CD4-positive, alpha-beta T cell (primary cell): Measurements from ENCODE around the gene FAM210B. TPM values are rescaled to one million over a fixed set of nuclear protein-coding genes. Genes with fewer than 3 reads are reported as not detected.

Source experiments
- ATAC-seq: fragments of 200-7000 bp; cut with Tn5 transposase; one replicate; pipeline ENCODE4 v1.10.0; 2022; ENCODE audit warnings: mild to moderate bottlenecking; ENCODE audit not compliant: poor library complexity
- CTCF ChIA-PET: fragments of 350-600 bp; sonication (Branson Sonifier 250); formaldehyde crosslinking; loops from one replicate; lab custom pipeline; 2021; ENCODE audit warnings: antibody characterized with exemption, inconsistent platforms; lab: Charles Lee
- POLR2A ChIA-PET: fragments of 350-600 bp; sonication (Branson Sonifier 250); formaldehyde crosslinking; loops from one replicate; lab custom pipeline; 2021; ENCODE audit warnings: antibody characterized with exemption, inconsistent platforms; lab: Charles Lee
- DNase-seq, 14 experiments: peaks; one replicate each; pipeline ENCODE4 v3.0.0-alpha.2; 2013 to 2020; ENCODE audit warnings: mixed read lengths in 2 of 14
- H3K27ac ChIP-seq, 2 donors: one replicate each; pipeline versions ENCODE4 v1.5.1 to v1.7.0; 2013; ENCODE audit warnings: low read length in 2 of 2, low read depth in 1 of 2, mild to moderate bottlenecking in 1 of 2
- H3K27me3 ChIP-seq, 2 experiments: 1 replicate in 1 of 2; 2 replicates in 1 of 2; pipeline versions ENCODE4 v1.6.1 to v1.7.0; 2013; ENCODE audit warnings: low read length in 2 of 2, control low read depth in 1 of 2, mild to moderate bottlenecking in 1 of 2, moderate library complexity in 1 of 2; ENCODE audit not compliant: insufficient read depth in 2 of 2, control insufficient read depth in 1 of 2
- H3K36me3 ChIP-seq: one replicate; pipeline ENCODE4 v1.6.1; 2013; ENCODE audit warnings: low read length, control low read depth; ENCODE audit not compliant: insufficient read depth
- H3K4me1 ChIP-seq: one replicate; pipeline ENCODE4 v1.6.1; 2013; ENCODE audit warnings: low read length, control low read depth; ENCODE audit not compliant: insufficient read depth
- H3K4me3 ChIP-seq: one replicate; pipeline ENCODE4 v1.5.1; 2013; ENCODE audit warnings: mild to moderate bottlenecking, low read length, moderate library complexity
- H3K9me3 ChIP-seq, 2 experiments: 1 replicate in 1 of 2; 2 replicates in 1 of 2; pipeline versions ENCODE4 v1.6.1 to v1.7.0; 2013; ENCODE audit warnings: low read length in 2 of 2, mild to moderate bottlenecking in 2 of 2, control low read depth in 1 of 2, moderate library complexity in 1 of 2; ENCODE audit not compliant: control insufficient read depth in 1 of 2, insufficient read depth in 1 of 2
- H3K27ac Mint-ChIP-seq: one replicate; pipeline ENCODE4 v1.8.0; 2020; ENCODE audit warnings: mixed read lengths
- H3K27me3 Mint-ChIP-seq: one replicate; pipeline ENCODE4 v1.8.0; 2021; ENCODE audit warnings: mixed read lengths
- H3K36me3 Mint-ChIP-seq: one replicate; pipeline ENCODE4 v1.8.0; 2021; ENCODE audit warnings: low read depth, mixed read lengths
- H3K4me1 Mint-ChIP-seq: one replicate; pipeline ENCODE4 v1.8.0; 2021; ENCODE audit warnings: low read depth, mixed read lengths
- H3K4me3 Mint-ChIP-seq: one replicate; pipeline ENCODE4 v1.8.0; 2020; ENCODE audit warnings: mild to moderate bottlenecking, mixed read lengths
- H3K9me3 Mint-ChIP-seq: one replicate; pipeline ENCODE4 v1.8.0; 2020; ENCODE audit warnings: mixed read lengths
- CTCF ChIP-seq: fragments of 200-600 bp; IDR thresholded peaks from one replicate; pipeline ENCODE4 v1.8.0; 2022; ENCODE audit warnings: antibody characterized with exemption, mild to moderate bottlenecking
- intact Hi-C, 2 experiments: fragments of 100-400 bp; cut with DNase I in 1 of 2; cut with micrococcal nuclease in 1 of 2; formaldehyde crosslinking; loops; one replicate each; pipeline versions ENCODE4 v1.15.1 to v1.9.0; 2023 to 2025; cut with DNase I, micrococcal nuclease
- total RNA-seq, 174 experiments: library from RNA in 2 of 174; stranded (reverse) in 2 of 174; gene quantifications; one replicate each; pipeline ENCODE4 v1.2.3 and lab custom pipeline; 2021 to 2026

The FAM210B gene
- total RNA-seq, 2 experiments from 2014 or later = 14.4 to 14.7 TPM

GRCh38 chr20:56382696-56383095 lies 23.9 kb downstream of the FAM210B start:
- intact Hi-C loops = no loop called here
- POLR2A ChIA-PET = interaction anchor here (1.1 kb wide), 1 partner anchor 9 kb away, joined by 5 read pairs; the partner anchor contains the start of genes AURKA and CSTF1
- DNase-seq (no peak), ATAC-seq (no peak)
- Mint-ChIP-seq H3K27me3 (no peaks in the 10 kb centered on the region), H3K36me3 (no peaks in the 10 kb centered on the region), H3K4me1 (no peaks in the 10 kb centered on the region), H3K4me3 (no peak overlapping the region), H3K9me3 (no peaks in the 10 kb centered on the region), H3K27ac (no peak overlapping the region)
- Histone ChIP-seq H3K36me3 (peaks cover 3% of the 10 kb centered on the region), H3K27me3 (no peaks in the 10 kb centered on the region), H3K27ac (no peak overlapping the region), H3K4me3 (no peak overlapping the region), H3K4me1 (no peaks in the 10 kb centered on the region), H3K9me3 (no peaks in the 10 kb centered on the region)
- CTCF ChIA-PET = no interaction called here
- TF ChIP-seq CTCF = no peak

GRCh38 chr20:56383334-56383733 lies 24.6 kb downstream of the FAM210B start:
- Histone ChIP-seq H3K36me3 (peaks cover 3% of the 10 kb centered on the region), H3K4me3 (no peak overlapping the region), H3K4me1 (no peaks in the 10 kb centered on the region), H3K27ac (no peak overlapping the region), H3K27me3 (no peaks in the 10 kb centered on the region), H3K9me3 (no peaks in the 10 kb centered on the region)
- ATAC-seq (no peak), DNase-seq (no peak)
- H3K4me1 Mint-ChIP-seq = no peaks in the 10 kb centered on the region
- no peak overlapping the region for H3K4me3 Mint-ChIP-seq
- no peak for TF ChIP-seq CTCF
- H3K9me3 Mint-ChIP-seq = no peaks in the 10 kb centered on the region
- intact Hi-C loops = no loop called here
- no peak overlapping the region for H3K27ac Mint-ChIP-seq
- ChIA-PET POLR2A (interaction anchor here (1.1 kb wide), 1 partner anchor 9 kb away, joined by 5 read pairs; the partner anchor contains the start of genes AURKA and CSTF1), CTCF (no interaction called here)
- H3K36me3 Mint-ChIP-seq = no peaks in the 10 kb centered on the region
- no peaks in the 10 kb centered on the region for H3K27me3 Mint-ChIP-seq

- Histone ChIP-seq H3K4me3 (no peak overlapping the region), H3K9me3 (no peaks in the 10 kb centered on the region), H3K4me1 (no peaks in the 10 kb centered on the region), H3K27ac (no peak overlapping the region), H3K36me3 (peaks cover 3% of the 10 kb centered on the region), H3K27me3 (no peaks in the 10 kb centered on the region)
- POLR2A ChIA-PET = no interaction called here
- Mint-ChIP-seq H3K27me3 (no peaks in the 10 kb centered on the region), H3K9me3 (no peaks in the 10 kb centered on the region), H3K4me1 (no peaks in the 10 kb centered on the region), H3K4me3 (no peak overlapping the region), H3K36me3 (no peaks in the 10 kb centered on the region), H3K27ac (no peak overlapping the region)
- DNase-seq = no peak
- no peak for ATAC-seq
- CTCF ChIA-PET = no interaction called here
- no peak for TF ChIP-seq CTCF
- intact Hi-C loops = no loop called here
Measured at GRCh38 chr20:56385130-56385529, 26.4 kb downstream of the FAM210B start.
